GM19438 (cell line): ENCODE data around the gene CDK18.
"Not testable (repeated sequence)": the region's sequence is repeated elsewhere in the genome, so short reads cannot be mapped to it uniquely, and the experiment has no call there.

ENCODE experiments used
- ATAC-seq: cut with Tn5 transposase; IDR thresholded peaks from one replicate; pipeline ENCODE4 v1.9.1; 2021; ENCODE audit warnings: low read depth; ENCODE audit not compliant: unreplicated experiment

Gene CDK18

DNA sequence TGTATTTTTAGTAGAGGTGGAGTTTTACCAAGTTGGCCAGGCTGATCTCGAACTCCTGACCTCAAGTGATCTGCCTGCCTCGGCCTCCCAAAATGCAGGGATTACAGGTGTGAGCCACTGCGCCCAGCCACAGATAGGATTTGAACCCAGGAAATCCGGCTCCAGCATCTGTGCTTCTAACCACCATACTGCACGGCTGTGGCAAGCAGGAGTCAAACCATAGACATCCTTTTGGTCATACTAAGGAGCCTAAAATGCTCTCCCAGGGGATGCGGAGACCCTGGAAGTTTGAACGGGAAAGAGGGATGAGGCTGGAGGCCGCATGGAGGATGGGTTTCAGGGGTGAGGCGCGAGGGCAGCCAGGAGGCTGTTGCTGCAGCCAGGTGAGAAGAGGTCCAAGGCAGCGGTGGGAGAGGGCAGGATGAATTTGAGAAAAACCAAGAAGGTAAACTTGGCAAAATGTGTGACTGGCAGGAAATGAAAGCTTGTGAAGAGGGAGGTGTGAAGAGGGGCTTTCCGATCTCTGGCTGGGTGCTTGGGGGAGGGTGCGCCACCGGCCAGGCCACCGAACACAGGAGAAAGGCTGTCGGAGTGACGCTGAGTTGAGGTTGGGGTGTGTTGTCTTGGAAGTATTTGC, 24.0 kb upstream of the CDK18 start:
- ATAC-seq: no peak

DNA sequence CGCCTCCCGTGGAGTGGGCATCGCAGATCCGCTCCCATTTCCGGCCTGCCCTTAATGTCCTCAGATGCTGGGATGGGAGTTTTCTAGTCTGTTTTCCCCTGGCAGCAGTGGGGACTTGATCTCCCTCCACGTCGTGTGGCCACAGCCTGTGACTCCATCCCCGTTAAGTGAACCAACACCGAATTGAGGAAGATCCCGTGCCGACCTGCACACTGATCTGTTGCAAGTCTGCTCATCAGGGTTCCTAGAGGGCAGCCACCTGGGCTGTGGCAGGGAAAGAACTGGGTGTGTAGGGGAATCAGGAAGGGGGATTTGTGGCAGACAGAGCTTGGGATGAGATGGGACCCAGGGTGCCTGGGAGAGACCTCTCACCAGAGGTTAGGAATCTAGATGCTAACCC, 23.3 kb upstream of the CDK18 start:
- no peak for ATAC-seq

DNA sequence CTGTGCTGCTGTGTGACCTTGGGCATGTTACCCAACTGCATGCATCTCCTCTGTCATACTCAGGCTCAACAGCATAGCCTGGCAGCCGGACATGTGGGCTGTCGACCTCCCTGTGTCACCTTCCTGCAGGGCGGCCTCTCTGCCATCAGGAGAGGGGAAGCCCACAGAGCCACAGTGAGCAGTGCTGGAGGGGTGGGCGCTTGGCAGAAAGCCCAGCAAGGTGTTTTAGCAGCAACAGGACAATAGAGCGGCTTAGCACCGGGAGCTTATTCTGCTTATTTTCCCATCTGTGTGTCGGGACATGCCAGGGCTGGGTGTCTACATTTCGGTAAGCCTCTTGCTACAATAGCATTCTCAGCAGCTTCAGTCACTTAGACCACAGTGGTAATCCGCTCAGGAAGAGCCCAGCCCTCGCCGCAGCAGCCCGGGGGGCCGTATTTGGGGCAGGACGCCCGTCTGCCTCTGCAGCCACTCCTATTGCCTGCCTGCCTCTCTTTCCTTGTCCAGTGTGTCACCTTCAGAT, 22.8 kb upstream of the CDK18 start:
- no peak for ATAC-seq

DNA sequence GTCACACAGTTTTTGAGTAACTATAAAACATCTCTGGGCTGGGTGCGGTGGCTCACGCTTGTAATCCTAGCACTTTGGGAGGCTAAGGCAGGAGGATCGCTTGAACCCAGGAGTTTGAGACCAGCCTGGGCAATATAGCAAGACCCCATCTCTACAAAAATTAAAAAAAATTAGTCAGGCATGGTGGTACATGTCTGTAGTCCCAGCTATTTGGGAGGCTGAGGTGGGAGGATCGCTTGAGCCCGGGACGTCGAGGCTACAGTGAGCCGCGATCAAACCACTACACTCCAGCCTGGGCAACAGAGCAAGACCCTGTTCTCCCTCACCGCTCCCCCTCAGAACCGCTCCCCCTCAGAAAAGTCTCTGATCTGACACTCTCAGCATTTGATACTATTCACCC, 21.9 kb upstream of the CDK18 start:
- not testable (repeated sequence) for ATAC-seq

DNA sequence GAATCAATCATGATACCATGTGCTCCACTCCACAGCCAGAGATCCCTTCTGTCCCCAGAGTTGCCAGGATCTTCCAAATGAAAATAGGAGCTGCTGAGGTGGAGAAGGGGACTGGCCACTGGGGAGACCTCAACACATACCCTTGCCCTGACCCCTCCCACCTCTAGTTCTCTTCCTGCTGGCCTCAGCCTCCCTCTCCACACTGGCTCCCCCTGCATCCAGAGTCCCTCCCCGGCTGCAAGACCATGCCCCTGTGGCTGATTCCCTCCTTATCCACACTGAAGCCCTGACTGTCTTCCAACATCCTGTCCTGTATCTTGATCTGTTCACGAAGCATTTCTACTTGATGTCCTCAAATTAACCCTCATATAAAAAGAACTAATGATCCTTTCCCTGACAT, 21.1 kb upstream of the CDK18 start:
- no peak for ATAC-seq

DNA sequence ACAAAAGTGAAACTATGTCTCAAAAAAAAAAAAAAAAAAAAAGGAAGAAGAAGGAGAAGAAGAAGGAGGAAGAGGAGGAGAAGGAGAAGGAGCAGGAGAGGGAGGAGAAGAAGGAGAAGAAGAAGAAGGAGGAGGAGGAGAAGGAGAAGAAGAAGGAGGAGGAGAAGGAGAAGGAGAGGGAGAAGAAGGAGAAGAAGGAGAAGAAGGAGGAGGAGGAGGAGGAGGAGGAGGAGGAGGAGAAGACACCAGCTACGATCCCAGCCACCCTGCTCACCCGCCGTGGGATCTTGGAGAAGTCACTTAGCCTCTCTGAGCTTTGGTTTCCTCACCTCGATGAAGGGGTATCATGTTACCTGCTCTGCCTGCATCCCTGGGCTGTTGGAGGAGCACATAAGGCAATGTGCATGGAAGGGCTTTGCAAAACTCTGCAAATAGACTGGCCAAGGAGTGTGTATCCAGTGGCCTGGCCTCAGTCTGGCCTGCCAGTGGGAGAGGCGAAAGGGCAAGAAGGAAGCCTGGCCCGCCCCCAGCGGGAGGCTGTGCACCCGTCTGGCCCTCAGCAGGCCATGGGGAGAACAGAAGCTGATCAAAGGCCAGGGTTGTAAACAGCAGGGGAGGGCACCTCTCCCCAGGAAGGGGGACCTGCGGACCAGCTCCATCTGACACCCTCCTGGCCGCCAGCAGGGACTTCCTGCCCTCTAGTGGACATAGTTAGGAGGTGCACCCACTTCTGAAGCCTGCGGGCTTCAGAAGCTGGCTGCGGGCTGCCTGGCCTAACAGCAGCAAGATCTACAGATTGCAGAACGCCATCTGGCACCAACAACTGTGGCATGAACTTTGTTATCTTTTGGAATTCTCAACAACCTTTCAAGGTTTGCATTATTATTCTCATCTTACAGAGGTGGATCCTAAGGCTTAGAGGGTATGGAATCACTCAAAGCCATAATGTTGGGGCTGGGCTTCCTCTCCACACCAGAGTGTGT, 19.2 kb upstream of the CDK18 start:
- no peak for ATAC-seq

DNA sequence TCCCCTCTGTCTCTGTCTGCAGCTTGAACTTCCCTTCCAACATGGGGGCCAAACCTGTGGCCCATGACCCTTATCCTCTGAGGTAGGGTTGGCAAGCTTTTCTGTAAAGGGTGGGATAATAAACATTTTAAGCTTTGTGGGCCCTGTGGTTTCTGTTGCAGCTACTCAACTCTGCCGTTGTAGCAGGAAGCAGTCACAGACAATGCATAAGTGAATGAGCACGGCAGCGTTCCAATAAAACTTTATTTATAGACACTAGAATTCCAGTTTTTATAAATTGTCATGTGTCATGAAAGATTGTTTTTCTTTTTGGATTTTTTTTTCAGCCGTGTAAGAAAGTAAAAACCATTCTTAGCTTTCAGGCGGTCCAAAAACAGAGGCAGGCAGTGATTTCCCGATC, 18.2 kb upstream of the CDK18 start:
- no peak for ATAC-seq

DNA sequence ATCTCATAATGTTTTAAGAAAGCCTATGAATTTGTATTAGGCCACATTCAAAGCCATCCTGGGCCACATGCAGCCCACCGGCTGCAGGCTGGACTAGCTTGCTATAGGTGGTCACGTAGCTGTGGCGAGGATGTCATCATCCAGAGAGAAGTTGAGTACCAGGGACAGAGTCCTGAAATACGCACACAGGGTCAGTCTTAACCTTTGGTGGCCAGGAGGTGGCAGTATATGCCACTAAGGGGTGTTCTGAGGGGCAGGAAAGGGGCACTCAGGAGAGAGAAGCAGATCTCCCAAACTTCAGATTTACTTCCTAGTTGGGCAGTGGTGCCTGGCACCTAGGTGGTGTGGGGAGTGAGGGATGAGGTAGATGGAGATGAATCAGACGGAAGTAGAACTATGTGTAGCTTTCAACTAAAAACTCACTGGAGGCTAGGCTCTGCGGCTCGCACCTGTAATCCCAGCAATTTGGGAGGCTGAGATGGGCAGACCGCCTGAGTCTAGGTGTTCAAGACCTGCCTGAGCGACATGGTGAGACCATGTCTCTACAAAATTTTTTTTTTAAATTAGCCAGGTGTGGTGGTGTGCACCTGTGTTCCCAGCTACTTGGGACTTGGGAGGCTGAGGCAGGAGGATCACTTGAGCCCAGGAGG, 16.3 kb upstream of the CDK18 start:
- ATAC-seq: no peak

DNA sequence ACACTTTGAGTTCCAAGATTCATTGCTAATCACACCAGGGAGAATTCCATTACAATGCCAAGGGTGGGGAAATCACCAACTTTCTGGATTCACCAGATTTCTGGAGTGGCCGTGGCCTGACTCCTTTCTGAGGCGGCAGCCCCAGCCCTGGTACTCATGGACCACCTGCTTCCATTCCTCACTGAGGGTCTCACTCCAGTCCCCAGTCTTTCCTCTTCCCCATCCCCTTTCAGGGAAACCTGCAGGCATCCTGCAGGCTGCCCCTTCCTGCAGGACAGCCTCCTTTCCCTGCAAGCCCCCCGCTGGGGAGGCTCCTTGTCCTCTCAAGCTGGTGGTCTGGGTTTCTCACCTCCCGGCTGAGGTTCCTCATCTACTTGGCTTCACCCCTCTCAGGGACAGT, 12.7 kb upstream of the CDK18 start:
- no peak for ATAC-seq

DNA sequence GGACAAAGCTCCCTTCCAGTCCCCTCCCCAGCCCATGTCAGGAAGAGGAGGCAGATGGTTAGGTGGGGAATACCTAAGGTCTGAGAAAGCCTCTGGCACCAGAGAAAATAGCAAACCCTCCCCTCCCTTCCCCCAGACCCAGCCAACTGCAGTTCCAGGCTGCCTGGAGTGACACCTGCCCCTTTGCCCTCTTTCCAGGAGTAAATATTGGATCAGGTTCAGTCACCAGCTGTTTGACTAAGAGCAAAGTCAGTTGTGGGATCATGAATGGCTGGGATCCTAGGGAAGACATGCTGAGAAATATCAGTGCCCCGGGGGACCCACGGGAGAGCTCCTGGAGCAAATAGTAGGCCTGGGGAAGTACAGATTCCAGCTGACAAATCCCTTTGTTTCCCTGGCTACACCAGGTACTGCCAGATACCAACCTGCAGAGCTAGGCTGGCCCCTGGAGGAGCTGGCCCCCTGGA, 12.2 kb upstream of the CDK18 start:
- no peak for ATAC-seq

DNA sequence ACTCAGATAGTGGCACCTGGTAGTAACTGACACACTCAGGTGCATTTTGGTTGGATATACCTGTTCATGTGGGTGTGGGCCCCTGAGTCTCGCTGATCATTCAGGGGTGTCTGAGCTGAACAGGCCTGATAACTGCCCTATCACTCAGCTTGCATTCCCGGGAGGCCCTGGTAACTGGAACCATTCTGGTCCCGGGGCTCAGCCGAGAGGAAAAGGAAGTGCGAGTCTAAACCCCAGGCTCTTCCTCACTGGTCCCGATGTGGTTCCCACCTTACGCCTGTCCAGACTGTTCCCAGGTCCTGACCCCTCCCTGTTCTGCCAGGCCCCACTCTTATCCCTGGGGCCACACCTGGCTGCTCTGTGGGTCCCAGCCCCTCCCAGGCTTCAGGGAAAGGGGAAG, 11.7 kb upstream of the CDK18 start:
- ATAC-seq: no peak

DNA sequence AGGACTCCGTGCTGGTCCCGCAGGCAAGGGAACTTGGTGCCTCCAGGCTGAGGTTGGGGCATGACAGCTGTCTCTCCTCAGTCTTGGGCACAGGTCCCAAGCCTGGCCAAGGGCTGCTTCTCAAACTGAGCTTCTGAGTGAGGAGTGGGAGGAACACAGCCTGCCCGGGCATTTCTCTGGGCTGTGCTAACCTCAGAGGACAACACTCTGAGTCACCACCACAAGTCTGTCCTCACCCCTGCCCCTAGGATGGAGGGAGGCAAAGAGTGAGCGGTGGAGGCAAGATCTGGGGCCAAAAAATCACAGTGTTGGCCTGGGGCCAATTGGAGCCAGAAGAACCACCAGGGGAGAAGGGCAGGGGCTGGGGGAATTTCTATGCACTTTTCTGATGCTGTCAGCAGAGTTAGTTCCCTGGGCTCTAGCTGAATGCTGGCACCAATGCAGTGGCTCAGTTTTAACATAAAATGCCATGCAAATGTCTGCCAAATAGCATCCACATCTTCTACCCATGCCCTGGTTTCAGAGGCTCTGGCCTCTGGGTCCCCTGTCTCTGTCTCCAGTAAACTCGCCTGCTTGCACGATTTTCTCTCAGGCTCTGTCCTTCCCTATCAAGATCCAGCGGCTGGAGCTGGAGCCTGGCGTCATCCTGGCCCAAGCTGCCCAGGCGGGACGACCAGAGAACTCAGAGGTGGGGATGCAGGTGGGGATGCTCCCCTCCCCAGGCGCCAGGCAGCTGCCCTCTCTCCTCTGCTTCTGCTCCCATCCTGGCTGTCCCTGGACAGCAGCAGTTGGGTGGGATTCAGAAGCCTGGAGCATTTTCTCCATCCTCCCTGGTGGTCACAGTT, 11.0 kb upstream of the CDK18 start:
- ATAC-seq: no peak

DNA sequence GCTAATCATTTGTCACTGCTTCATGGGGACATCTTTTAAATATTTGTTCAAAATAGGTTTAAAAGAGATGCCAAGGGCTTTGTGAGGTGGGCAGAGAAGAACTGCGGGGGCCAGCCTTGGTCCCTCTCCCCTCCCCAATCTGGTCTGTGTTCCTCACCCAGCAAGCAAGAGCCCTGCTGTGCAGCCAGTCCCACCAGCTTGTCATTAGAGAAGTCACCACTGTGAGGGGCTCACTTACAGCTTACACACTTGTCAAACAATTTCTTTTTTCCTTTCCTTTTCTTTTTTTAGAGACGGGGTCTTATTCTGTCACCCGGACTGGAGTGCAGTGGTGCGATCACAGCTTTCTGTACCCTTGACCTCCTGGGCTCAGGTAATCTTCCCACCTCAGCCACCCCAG, 10.4 kb upstream of the CDK18 start:
- ATAC-seq: no peak

DNA sequence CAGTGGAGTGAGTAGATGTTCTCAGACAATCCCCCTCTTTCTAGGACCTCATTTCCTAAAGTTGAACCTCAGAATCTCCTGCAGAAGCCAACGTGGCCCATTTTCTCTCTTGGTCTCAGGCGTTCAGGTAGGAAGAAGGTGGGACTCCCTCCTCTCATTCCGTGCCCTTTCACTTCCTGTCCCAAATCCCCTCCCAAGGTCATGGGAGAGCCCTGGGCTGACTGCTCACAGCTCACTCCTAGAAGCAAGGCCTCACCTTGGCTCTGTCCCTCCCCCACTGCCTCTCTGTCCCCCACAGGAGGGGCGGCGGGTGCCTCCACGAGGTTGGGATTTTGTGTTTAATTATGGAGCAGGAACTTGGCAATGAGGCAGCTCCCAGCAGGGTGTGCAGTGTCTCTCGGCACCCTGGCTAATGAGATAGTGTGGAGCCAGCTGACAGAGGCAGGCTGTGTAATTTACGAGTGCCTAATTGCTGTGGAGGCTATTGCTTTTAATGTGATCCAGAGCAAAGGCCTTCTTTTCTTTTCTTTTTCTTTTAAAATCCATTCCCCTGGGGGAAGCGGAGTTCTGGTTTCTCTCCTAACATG, 9.1 kb upstream of the CDK18 start:
- no peak for ATAC-seq

DNA sequence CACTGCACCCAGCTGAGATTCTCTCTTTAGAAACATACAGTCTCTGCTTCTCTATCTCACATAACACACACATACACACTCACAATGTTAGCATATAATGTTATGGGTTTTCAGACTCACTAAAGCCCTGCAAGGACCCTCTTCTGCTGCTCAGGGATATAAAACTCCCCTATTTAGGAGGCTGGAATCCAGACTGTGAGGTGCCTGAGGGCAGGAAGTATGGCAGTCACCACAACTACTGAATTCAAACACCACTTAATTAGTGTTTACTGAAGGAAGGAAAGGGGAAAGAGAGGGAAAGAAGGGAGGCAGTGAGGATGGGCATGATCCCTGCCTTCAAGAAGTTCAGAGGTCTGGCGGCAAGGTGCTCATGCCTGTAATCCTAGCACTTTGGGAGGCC, 7.8 kb upstream of the CDK18 start:
- no peak for ATAC-seq

DNA sequence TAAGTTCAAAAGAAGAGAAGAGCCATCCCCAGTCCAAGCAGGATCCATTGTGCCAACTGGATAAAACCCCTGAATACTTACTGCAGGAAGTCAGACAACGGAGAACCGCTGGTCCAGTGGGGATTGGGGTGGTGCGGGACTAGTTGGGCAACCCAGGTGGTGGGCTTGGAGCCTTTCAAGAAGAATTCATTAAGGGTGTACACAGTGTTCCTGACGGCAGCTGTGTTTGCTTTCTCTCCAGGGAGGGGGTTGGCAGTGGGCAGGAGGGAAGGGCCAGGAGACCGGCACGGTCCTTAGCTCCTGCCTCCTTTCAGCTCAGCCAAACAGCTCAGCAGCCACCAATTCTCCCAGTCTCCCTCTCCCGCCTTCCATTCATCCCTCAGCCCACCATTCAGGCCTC, 7.1 kb upstream of the CDK18 start:
- no peak for ATAC-seq

DNA sequence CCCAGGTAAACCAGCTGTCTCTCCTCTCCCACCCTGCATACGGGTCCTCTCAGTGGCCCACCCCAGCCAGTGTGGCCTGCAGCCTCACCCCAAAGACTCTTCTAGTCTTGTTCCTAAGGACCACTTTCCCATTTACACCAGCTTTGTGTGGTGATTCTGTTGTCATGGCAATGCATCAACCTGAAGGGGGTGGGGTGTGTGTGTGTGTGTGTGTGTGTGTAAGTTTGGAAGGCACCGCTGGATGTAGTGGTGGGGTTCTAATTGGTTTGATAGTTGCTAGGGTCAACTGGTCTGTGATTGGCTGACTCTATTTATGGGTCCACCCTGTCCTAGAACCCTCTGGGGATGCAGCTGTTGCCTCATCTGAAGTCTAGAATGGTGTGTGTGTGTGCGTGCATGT, 4.7 kb upstream of the CDK18 start:
- ATAC-seq: no peak

DNA sequence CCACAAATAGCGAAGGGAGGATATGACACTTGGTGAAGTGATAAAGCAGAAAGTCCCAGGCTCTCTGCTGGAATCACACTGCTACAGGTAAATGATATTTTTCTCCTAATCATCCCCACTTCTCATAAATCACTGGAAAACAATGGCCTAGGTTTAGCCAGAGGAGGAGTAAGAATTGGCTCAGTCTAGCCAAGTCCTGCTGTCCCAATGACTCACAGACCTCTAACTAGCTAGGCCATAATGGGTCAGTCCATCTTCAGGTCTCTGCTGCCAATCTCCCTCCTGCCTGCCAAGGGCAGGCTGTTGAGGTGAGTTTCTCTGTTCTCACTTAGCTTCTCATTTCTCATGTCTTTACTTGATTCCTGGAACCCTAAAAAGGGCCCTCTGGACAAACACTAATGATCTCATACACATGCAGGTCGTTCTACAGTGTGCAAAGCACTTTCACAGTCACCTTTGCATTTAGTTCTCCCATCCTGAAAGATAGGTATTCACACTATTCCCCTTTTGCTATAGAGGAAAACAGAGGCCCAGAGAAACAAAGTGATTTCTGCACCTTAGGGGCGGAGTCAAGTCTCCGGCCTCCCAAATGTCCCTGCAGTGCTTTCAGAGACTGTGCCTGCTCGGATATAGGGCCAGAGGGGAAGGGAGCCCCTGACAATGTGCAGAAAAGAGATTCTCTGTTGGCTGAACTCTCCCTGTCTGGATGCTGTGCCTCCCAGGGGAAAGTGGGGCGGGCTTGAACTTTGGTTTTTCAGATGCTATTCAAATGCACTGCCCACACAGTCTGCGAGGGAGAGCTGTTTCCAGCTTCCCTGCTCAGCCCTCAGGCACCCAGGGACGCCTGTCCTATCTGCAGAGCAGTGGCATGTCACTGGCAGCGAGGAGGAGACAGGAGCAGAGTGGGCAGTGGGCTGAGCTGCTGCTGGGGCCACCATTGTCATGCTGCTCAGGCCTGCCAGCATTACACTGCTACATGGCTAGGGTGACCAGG, 3.9 kb upstream of the CDK18 start:
- ATAC-seq: no peak
